ENCODE data around the gene SAP25.

Gene SAP25

GRCh38 chr7:100606313-100606712, 32.6 kb upstream of the SAP25 start:
- Histone ChIP-seq H3K27me3 (no peaks in the 10 kb centered on the region), H3K4me1 (peaks cover 6% of the 10 kb centered on the region), H3K9me3 (no peaks in the 10 kb centered on the region), H3K36me3 (peaks cover 36% of the 10 kb centered on the region), H3K4me3 (ENCODE audit: low read depth, low read length) (no peak overlapping the region)
- no peak for DNase-seq
- TF ChIP-seq CTCF (IDR thresholded peaks at IDR 0.05; ENCODE audit: low read depth, low read length) = no peak

DNA sequence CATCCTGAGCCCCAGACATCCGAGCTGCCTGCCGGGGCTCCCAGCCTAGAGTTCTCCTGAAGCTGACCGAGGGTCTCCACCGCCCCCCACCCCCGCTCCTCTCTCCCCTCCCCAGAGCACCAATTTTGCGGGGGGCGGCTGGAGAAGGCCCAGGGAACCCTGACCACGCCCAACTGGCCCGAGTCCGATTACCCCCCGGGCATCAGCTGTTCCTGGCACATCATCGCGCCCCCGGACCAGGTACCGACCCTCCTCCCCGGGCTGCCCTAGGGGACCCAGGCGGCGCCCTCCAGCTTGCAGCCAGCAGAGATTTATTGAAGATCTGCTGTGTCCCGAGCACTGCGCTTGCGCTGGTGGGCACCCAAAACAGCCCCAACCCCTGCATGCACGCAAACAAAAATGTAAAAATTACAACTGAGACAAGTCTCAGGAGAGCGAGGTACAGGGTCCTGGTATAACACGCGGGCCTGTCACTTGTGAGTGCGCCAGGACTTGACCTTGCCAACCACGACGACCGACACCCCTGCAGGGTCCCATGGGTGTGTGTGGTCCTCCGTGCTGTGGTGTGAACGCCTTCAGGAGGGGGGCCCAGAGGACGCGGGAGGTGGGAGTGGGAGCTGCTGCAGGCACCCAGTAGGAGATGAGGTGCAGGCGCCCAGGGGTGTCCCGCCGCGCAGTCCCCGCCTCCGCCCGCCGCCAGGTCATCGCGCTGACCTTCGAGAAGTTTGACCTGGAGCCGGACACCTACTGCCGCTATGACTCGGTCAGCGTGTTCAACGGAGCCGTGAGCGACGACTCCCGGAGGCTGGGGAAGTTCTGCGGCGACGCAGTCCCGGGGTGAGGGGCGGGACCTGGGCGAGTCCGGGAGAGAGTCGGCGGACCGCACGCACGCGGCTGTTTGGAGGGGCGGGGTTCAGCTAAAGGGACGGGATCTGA, 31.5 kb upstream of the SAP25 start:
- Histone ChIP-seq H3K9me3 (no peaks in the 10 kb centered on the region), H3K4me1 (peaks cover 6% of the 10 kb centered on the region), H3K27me3 (no peaks in the 10 kb centered on the region), H3K4me3 (ENCODE audit: low read depth, low read length) (peak overlapping the region; percentile 80), H3K36me3 (peaks cover 36% of the 10 kb centered on the region)
- no peak for DNase-seq
- TF ChIP-seq CTCF (IDR thresholded peaks at IDR 0.05; ENCODE audit: low read depth, low read length) = no peak

DNA sequence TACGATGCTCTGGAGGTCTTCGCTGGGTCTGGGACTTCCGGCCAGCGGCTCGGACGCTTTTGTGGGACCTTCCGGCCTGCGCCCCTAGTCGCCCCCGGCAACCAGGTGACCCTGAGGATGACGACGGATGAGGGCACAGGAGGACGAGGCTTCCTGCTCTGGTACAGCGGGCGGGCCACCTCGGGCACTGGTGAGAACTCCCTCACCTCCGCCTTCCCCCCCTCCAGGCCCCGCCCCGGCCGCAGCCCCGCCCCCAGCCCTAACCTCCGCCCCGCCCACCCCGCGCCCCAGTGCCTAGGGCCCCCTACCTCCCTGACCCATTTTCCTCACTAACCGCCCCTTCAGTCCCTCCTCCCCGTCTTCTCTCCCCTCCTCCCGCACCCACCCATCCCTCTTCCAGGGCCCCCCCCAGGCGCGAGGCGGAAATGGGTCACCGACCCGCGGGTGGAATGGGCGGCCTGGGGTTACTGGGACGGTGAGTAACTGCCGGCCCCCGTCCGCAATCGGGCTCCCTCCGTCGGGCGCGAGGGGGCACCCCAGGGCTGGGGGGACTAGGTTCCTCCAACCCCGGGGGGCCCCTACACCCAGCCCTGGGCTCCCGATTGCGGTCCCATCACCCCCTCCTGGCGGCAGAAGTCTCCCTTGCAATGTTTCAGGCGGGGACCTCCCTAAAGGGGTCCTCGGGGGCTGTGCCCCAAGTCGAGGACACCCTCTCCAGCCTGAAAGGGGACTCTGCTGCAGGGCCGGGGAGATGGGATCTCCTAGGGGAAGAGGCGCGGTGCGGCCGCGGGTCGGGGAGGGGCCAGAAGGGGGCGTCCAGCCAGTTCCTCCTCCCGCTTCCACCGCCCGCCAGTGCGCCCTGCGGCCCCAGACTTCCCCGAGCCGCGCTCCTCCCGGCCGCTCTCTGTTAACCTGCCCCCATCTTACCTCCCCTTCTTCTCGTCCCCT, 30.6 kb upstream of the SAP25 start:
- DNase-seq = peak; percentile 81
- peaks cover 36% of the 10 kb centered on the region for H3K36me3 ChIP-seq
- H3K27me3 ChIP-seq = no peaks in the 10 kb centered on the region
- peaks cover 6% of the 10 kb centered on the region for H3K4me1 ChIP-seq
- H3K9me3 ChIP-seq = no peaks in the 10 kb centered on the region
- peak; percentile 42 for TF ChIP-seq CTCF (IDR thresholded peaks at IDR 0.05; ENCODE audit: low read depth, low read length)
- peak overlapping the region; percentile 80 for H3K4me3 ChIP-seq (ENCODE audit: low read depth, low read length)

- H3K4me1 ChIP-seq = peaks cover 6% of the 10 kb centered on the region
- no peak for TF ChIP-seq CTCF (IDR thresholded peaks at IDR 0.05; ENCODE audit: low read depth, low read length)
- DNase-seq = peak; percentile 52
- peaks cover 36% of the 10 kb centered on the region for H3K36me3 ChIP-seq
- H3K27me3 ChIP-seq = no peaks in the 10 kb centered on the region
- H3K9me3 ChIP-seq = no peaks in the 10 kb centered on the region
- H3K4me3 ChIP-seq (ENCODE audit: low read depth, low read length) = peak overlapping the region; percentile 80
Measured at GRCh38 chr7:100603726-100604027, 30.0 kb upstream of the SAP25 start.

DNA sequence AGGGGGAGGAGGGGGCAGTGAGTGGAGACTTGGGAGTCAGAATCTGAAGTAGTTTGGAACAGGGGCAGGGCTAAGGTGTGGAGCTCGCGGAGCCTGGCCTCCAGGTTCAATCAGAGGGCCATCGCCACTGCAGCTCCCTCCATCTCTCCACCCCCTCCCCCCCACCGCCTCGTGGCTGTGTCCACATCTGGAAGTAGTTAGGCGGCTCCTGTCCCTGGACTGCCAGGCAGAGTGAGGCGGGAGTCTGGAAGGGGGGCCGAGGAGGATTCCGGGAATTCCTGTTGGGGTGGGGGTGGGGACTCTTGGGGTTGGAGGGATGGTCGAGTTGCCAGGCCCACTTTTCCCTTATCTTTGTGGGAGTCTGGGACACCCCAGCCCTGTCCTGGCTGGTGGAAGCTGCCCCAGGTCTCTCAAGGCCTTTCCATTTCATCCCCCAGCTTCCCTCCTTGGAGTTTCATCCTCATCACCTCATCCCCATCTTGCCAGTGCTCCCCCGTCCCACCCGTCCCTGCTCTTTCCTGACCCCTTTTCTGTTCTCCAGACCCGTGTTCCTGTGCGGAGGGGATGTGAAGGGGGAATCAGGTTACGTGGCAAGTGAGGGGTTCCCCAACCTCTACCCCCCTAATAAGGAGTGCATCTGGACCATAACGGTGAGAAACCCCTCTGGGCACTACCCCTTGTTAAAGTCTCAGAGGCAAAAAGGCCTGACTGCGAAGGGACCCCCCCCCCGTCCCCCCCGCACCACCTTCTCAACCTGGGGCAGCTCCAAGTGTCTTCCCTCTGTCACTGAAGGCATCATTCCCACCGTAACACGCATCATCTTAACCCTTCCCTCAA, 29.4 kb upstream of the SAP25 start:
- Histone ChIP-seq H3K27me3 (no peaks in the 10 kb centered on the region), H3K4me3 (ENCODE audit: low read depth, low read length) (peak overlapping the region; percentile 80), H3K36me3 (peaks cover 33% of the 10 kb centered on the region), H3K4me1 (peaks cover 6% of the 10 kb centered on the region), H3K9me3 (no peaks in the 10 kb centered on the region)
- TF ChIP-seq CTCF (IDR thresholded peaks at IDR 0.05; ENCODE audit: low read depth, low read length) = no peak
- peak; percentile 97 for DNase-seq

Measured in BE2C (cell line).